H9 (cell line): ENCODE data around the gene OR51B6. TPM values are rescaled to one million over a fixed set of nuclear protein-coding genes. Genes with fewer than 3 reads are reported as not detected.

Experiments used
- DNase-seq: peaks from one replicate; pipeline ENCODE4 v3.0.0-alpha.2; 2017
- H2AFZ ChIP-seq: one replicate; pipeline ENCODE4 v1.6.1; 2013; ENCODE audit warnings: mild to moderate bottlenecking, low read length, control low read depth, moderate library complexity
- H2AK5ac ChIP-seq: 2 replicates; pipeline ENCODE4 v1.6.1; 2013; ENCODE audit warnings: low read length, control low read depth, mixed read lengths; ENCODE audit not compliant: insufficient read length
- H2BK120ac ChIP-seq: one replicate; pipeline ENCODE4 v1.6.1; 2013; ENCODE audit warnings: low read depth, mild to moderate bottlenecking, low read length, control low read depth, inconsistent platforms; ENCODE audit not compliant: poor library complexity, severe bottlenecking
- H2BK12ac ChIP-seq: 2 replicates; pipeline ENCODE4 v1.6.1; 2013; ENCODE audit warnings: low read length, control low read depth, mixed read lengths, low read depth; ENCODE audit not compliant: insufficient read length
- H2BK15ac ChIP-seq: 2 replicates; pipeline ENCODE4 v1.6.1; 2013; ENCODE audit warnings: low read depth, low read length, control low read depth
- H2BK20ac ChIP-seq: one replicate; pipeline ENCODE4 v1.6.1; 2013; ENCODE audit warnings: low read depth, mild to moderate bottlenecking, low read length, control low read depth, inconsistent platforms; ENCODE audit not compliant: poor library complexity, severe bottlenecking
- H2BK5ac ChIP-seq: 2 replicates; pipeline ENCODE4 v1.6.1; 2013; ENCODE audit warnings: low read length, control low read depth, mixed read lengths; ENCODE audit not compliant: insufficient read length
- H3K14ac ChIP-seq: 2 replicates; pipeline ENCODE4 v1.6.1; 2013; ENCODE audit warnings: low read length, control low read depth; ENCODE audit not compliant: insufficient read depth
- H3K18ac ChIP-seq: 2 replicates; pipeline ENCODE4 v1.6.1; 2013; ENCODE audit warnings: low read depth, mild to moderate bottlenecking, mixed read lengths, low read length, control low read depth; ENCODE audit not compliant: insufficient read length
- H3K23ac ChIP-seq: 2 replicates; pipeline ENCODE4 v1.6.1; 2013; ENCODE audit warnings: low read length, control low read depth, mixed read lengths, low read depth; ENCODE audit not compliant: insufficient read length
- H3K23me2 ChIP-seq: 2 replicates; pipeline ENCODE4 v1.6.1; 2013; ENCODE audit warnings: low read depth, mild to moderate bottlenecking, mixed read lengths, low read length, control low read depth; ENCODE audit not compliant: insufficient read length, poor library complexity, severe bottlenecking
- H3K27ac ChIP-seq: 2 replicates; pipeline ENCODE4 v1.5.1; 2013; ENCODE audit warnings: low read length, control low read depth, mixed read lengths, low read depth; ENCODE audit not compliant: insufficient read length
- H3K27me3 ChIP-seq: 2 replicates; pipeline ENCODE4 v1.6.1; 2013; ENCODE audit warnings: low read length, control low read depth, inconsistent platforms; ENCODE audit not compliant: insufficient read depth
- H3K4ac ChIP-seq: 2 replicates; pipeline ENCODE4 v1.6.1; 2013; ENCODE audit warnings: low read depth, mild to moderate bottlenecking, control low read depth, inconsistent platforms, low read length, moderate library complexity
- H3K4me1 ChIP-seq: 2 replicates; pipeline ENCODE4 v1.6.1; 2013; ENCODE audit warnings: low read length, control low read depth, inconsistent platforms; ENCODE audit not compliant: insufficient read depth
- H3K4me2 ChIP-seq: 2 replicates; pipeline ENCODE4 v1.6.1; 2013; ENCODE audit warnings: low read length, control low read depth, mixed read lengths; ENCODE audit not compliant: insufficient read length, insufficient read depth
- H3K56ac ChIP-seq: 2 replicates; pipeline ENCODE4 v1.6.1; 2013; ENCODE audit warnings: low read depth, mild to moderate bottlenecking, mixed read lengths, low read length, control low read depth; ENCODE audit not compliant: insufficient read length
- H3K79me1 ChIP-seq: 2 replicates; pipeline ENCODE4 v1.6.1; 2013; ENCODE audit warnings: low read depth, mild to moderate bottlenecking, moderate library complexity, low read length, control low read depth, inconsistent platforms; ENCODE audit not compliant: insufficient read depth, poor library complexity, severe bottlenecking
- H3K79me2 ChIP-seq: 2 replicates; pipeline ENCODE4 v1.6.1; 2013; ENCODE audit warnings: low read length, control low read depth, inconsistent platforms; ENCODE audit not compliant: insufficient read depth
- H3K9ac ChIP-seq: 2 replicates; pipeline ENCODE4 v1.6.1; 2013; ENCODE audit warnings: low read length, control low read depth, mixed read lengths; ENCODE audit not compliant: insufficient read length; ENCODE audit errors: extremely low read depth
- H3K9me3 ChIP-seq: one replicate; pipeline ENCODE4 v1.6.1; 2013; ENCODE audit warnings: low read depth, low read length, inconsistent platforms; ENCODE audit not compliant: control insufficient read depth
- H3T11ph ChIP-seq: one replicate; pipeline ENCODE4 v1.6.1; 2013; ENCODE audit warnings: mild to moderate bottlenecking, low read length, control low read depth, inconsistent platforms
- H4K20me1 ChIP-seq: one replicate; pipeline ENCODE4 v1.6.1; 2013; ENCODE audit not compliant: control insufficient read depth, insufficient read length, insufficient read depth
- H4K5ac ChIP-seq: 2 replicates; pipeline ENCODE4 v1.6.1; 2013; ENCODE audit warnings: low read depth, mild to moderate bottlenecking, mixed read lengths, low read length, control low read depth; ENCODE audit not compliant: insufficient read length
- H4K8ac ChIP-seq: replicated peaks from 2 replicates; pipeline ENCODE4 v1.6.1; 2013; ENCODE audit warnings: low read length, control low read depth, mixed read lengths, low read depth; ENCODE audit not compliant: insufficient read length
- H4K91ac ChIP-seq: 2 replicates; pipeline ENCODE4 v1.6.1; 2013; ENCODE audit warnings: low read depth, mild to moderate bottlenecking, moderate library complexity, mixed read lengths, low read length, control low read depth; ENCODE audit not compliant: insufficient read length
- H3K27ac Mint-ChIP-seq, 3 experiments: 2 replicates in 2 of 3; 3 replicates in 1 of 3; pipeline ENCODE4 v1.8.0; 2020 to 2021; ENCODE audit warnings: mixed read lengths in 3 of 3, mild to moderate bottlenecking in 1 of 3, moderate library complexity in 1 of 3
- H3K27me3 Mint-ChIP-seq: 2 replicates; pipeline ENCODE4 v1.8.0; 2021; ENCODE audit warnings: low read depth, mild to moderate bottlenecking, moderate library complexity, mixed read lengths
- H3K36me3 Mint-ChIP-seq, 3 experiments: 2 replicates in 2 of 3; 3 replicates in 1 of 3; pipeline ENCODE4 v1.8.0; 2020 to 2021; ENCODE audit warnings: low read depth in 3 of 3, mixed read lengths in 3 of 3; ENCODE audit not compliant: insufficient read depth in 1 of 3
- H3K4me1 Mint-ChIP-seq, 2 experiments: 2 replicates each; pipeline ENCODE4 v1.8.0; 2020; ENCODE audit warnings: mixed read lengths in 2 of 2
- H3K4me3 Mint-ChIP-seq, 2 experiments: 2 replicates in 1 of 2; 3 replicates in 1 of 2; pipeline ENCODE4 v1.8.0; 2020 to 2021; ENCODE audit warnings: mild to moderate bottlenecking in 2 of 2, mixed read lengths in 2 of 2, moderate library complexity in 1 of 2
- H3K9me3 Mint-ChIP-seq, 2 experiments: 2 replicates in 1 of 2; 3 replicates in 1 of 2; pipeline ENCODE4 v1.8.0; 2020; ENCODE audit warnings: mild to moderate bottlenecking in 2 of 2, mixed read lengths in 2 of 2, moderate library complexity in 1 of 2
- CTCF ChIP-seq: fragments of 200-600 bp; sonication (generic); conservative IDR thresholded peaks from 3 replicates; pipeline ENCODE4 v1.8.0; 2021; ENCODE audit warnings: antibody characterized with exemption, mild to moderate bottlenecking
- WGBS: extraction: QIAGEN DNeasy Blood & Tissue Kit; methylation state at CpG from one replicate; pipeline ENCODE4 v1.1.7; 2013; ENCODE audit warnings: missing lambda C conversion rate, low lambda C conversion rate, mixed read lengths; ENCODE audit not compliant: insufficient read length; ENCODE audit errors: extremely low coverage; 5-methylcytosine and 5-hydroxymethylcytosine counted together
- total RNA-seq: library from RNA; stranded (reverse); gene quantifications from 2 replicates; pipeline ENCODE4 v1.2.1, GENCODE V29; 2021

Gene OR51B6
- total RNA-seq, 1 experiment from 2014 or later, result not detected

GRCh38 chr11:5367448-5368074 is 16.3 kb downstream of the OR51B6 start:
- Histone ChIP-seq H3K18ac (no peak overlapping the region), H2BK15ac (no peak overlapping the region), H3K4me2 (no peak overlapping the region), H4K91ac (no peak overlapping the region), H3K23me2 (no peaks in the 10 kb centered on the region), H4K20me1 (no peaks in the 10 kb centered on the region), H3K9ac (no peak overlapping the region), H4K5ac (no peak overlapping the region), H2BK120ac (no peak overlapping the region), H3K79me2 (no peaks in the 10 kb centered on the region), H3K27me3 (no peaks in the 10 kb centered on the region), H2BK12ac (no peak overlapping the region), H2BK5ac (no peak overlapping the region), H3K27ac (no peak overlapping the region), H3K4me1 (no peaks in the 10 kb centered on the region; the same call in 1 of the 2 replicates), H2AK5ac (no peak overlapping the region), H4K8ac (no peak overlapping the region), H3T11ph (no peak overlapping the region), H3K79me1 (no peaks in the 10 kb centered on the region), H2BK20ac (no peak overlapping the region), H3K4ac (no peak overlapping the region), H2AFZ (no peak overlapping the region), H3K56ac (no peak overlapping the region), H3K23ac (no peak overlapping the region), H3K9me3 (no peaks in the 10 kb centered on the region), H3K14ac (no peak overlapping the region)
- no CpG with 5 or more reads among the region's 2 CpGs for WGBS
- Mint-ChIP-seq H3K4me3 (no peak overlapping the region), H3K27me3 (no peaks in the 10 kb centered on the region), H3K9me3 (peaks cover under 1 to 1% of the 10 kb centered on the region in 2 experiments), H3K36me3 (peaks cover 0 to 1% (median 0%) of the 10 kb centered on the region in 3 experiments; a peak in 4 of 7 replicates), H3K27ac (no peak overlapping the region), H3K4me1 (peaks cover 5 to 12% of the 10 kb centered on the region in 2 experiments)
- DNase-seq, result no peak
- TF ChIP-seq CTCF, result no peak
